ENCODE data around the gene INPP4B.

- TF ChIP-seq EZH2phosphoT487 (IDR thresholded peaks at IDR 0.05; ENCODE audit: insufficient read depth, low read depth) (no peak), EZH2 (IDR thresholded peaks at IDR 0.05; ENCODE audit: insufficient read depth, poor library complexity, severe bottlenecking) (no peak)
Measured at GRCh38 chr4:142465526-142465925, 380.6 kb downstream of the INPP4B start.

Measured in GM23248 (cell line).